ENCODE data around the gene STH.

GRCh38 chr17:45983614-45984310, 15.3 kb upstream of the STH start:
- TF ChIP-seq CTCF (IDR thresholded peaks at IDR 0.05) = no peak
- TF ChIP-seq POLR2AphosphoS5 (IDR thresholded peaks at IDR 0.05; ENCODE audit: low read depth, low read length) = no peak
- TF ChIP-seq REST (IDR thresholded peaks at IDR 0.05; ENCODE audit: insufficient read depth in 1 of 2, low read depth in 2 of 2, low read length in 1 of 2) = no peak
- no peak for TF ChIP-seq TCF7L2 (IDR thresholded peaks at IDR 0.05; ENCODE audit: low read depth, low read length)
